D721Med (cell line): ENCODE measurements around the gene MALL.
A peak's percentile ranks its signal among the peaks of the same experiment; 100 is the strongest.
"Not testable (repeated sequence)": the region's sequence is repeated elsewhere in the genome, so short reads cannot be mapped to it uniquely, and the experiment has no call there.

Experiments
- DNase-seq: peaks from one replicate; pipeline ENCODE4 v3.0.0; 2011; ENCODE audit warnings: low spot score; ENCODE audit not compliant: insufficient read length
- FAIRE-seq: peaks from 2 replicates; lab custom pipeline; 2011; peaks lifted over from hg19 to GRCh38; lab: Jason Lieb, UNC
- CTCF ChIP-seq: IDR thresholded peaks from 2 replicates; pipeline ENCODE4 v1.5.1; 2012; ENCODE audit warnings: mild to moderate bottlenecking, control low read depth; ENCODE audit not compliant: insufficient read depth; ENCODE audit errors: missing control alignments

The MALL gene

GRCh38 chr2:110115291-110116032 lies at the start of gene MALL:
Gene MALL, minus strand, starts transcription at chr2:110115822. Its CDS starts 30 bp downstream, at chr2:110115792.
- FAIRE-seq: no peak
- TF ChIP-seq CTCF: no peak
- DNase-seq: no peak

- FAIRE-seq (no peak), DNase-seq (no peak)
- peak; percentile 66 for TF ChIP-seq CTCF
Measured at GRCh38 chr2:110157153-110157793, 41.7 kb upstream of the MALL start.

GRCh38 chr2:110154828-110155227 lies 39.2 kb upstream of the MALL start:
- not testable (repeated sequence) for DNase-seq, FAIRE-seq

- not testable (repeated sequence) for DNase-seq, FAIRE-seq
Measured at GRCh38 chr2:110154188-110154587, 38.6 kb upstream of the MALL start.

GRCh38 chr2:110153416-110153815 lies 37.8 kb upstream of the MALL start:
- FAIRE-seq (no peak), DNase-seq (no peak)
- no peak for TF ChIP-seq CTCF

GRCh38 chr2:110152943-110153342 lies 37.3 kb upstream of the MALL start:
- DNase-seq (no peak), FAIRE-seq (no peak)
- TF ChIP-seq CTCF: no peak

GRCh38 chr2:110149330-110150220 lies 34.0 kb upstream of the MALL start:
- DNase-seq (no peak), FAIRE-seq (no peak)
- TF ChIP-seq CTCF: no peak
